H9 (cell line): ENCODE measurements around the gene UBE2G1. TPM values are rescaled to one million over a fixed set of nuclear protein-coding genes. Genes with fewer than 3 reads are reported as not detected.

Experiments
- DNase-seq: peaks from one replicate; pipeline ENCODE4 v3.0.0-alpha.2; 2017
- H2AFZ ChIP-seq: one replicate; pipeline ENCODE4 v1.6.1; 2013; ENCODE audit warnings: mild to moderate bottlenecking, low read length, control low read depth, moderate library complexity
- H2AK5ac ChIP-seq: 2 replicates; pipeline ENCODE4 v1.6.1; 2013; ENCODE audit warnings: low read length, control low read depth, mixed read lengths; ENCODE audit not compliant: insufficient read length
- H2BK120ac ChIP-seq: one replicate; pipeline ENCODE4 v1.6.1; 2013; ENCODE audit warnings: low read depth, mild to moderate bottlenecking, low read length, control low read depth, inconsistent platforms; ENCODE audit not compliant: poor library complexity, severe bottlenecking
- H2BK12ac ChIP-seq: 2 replicates; pipeline ENCODE4 v1.6.1; 2013; ENCODE audit warnings: low read length, control low read depth, mixed read lengths, low read depth; ENCODE audit not compliant: insufficient read length
- H2BK15ac ChIP-seq: 2 replicates; pipeline ENCODE4 v1.6.1; 2013; ENCODE audit warnings: low read depth, low read length, control low read depth
- H2BK20ac ChIP-seq: one replicate; pipeline ENCODE4 v1.6.1; 2013; ENCODE audit warnings: low read depth, mild to moderate bottlenecking, low read length, control low read depth, inconsistent platforms; ENCODE audit not compliant: poor library complexity, severe bottlenecking
- H2BK5ac ChIP-seq: 2 replicates; pipeline ENCODE4 v1.6.1; 2013; ENCODE audit warnings: low read length, control low read depth, mixed read lengths; ENCODE audit not compliant: insufficient read length
- H3K14ac ChIP-seq: 2 replicates; pipeline ENCODE4 v1.6.1; 2013; ENCODE audit warnings: low read length, control low read depth; ENCODE audit not compliant: insufficient read depth
- H3K18ac ChIP-seq: 2 replicates; pipeline ENCODE4 v1.6.1; 2013; ENCODE audit warnings: low read depth, mild to moderate bottlenecking, mixed read lengths, low read length, control low read depth; ENCODE audit not compliant: insufficient read length
- H3K23ac ChIP-seq: 2 replicates; pipeline ENCODE4 v1.6.1; 2013; ENCODE audit warnings: low read length, control low read depth, mixed read lengths, low read depth; ENCODE audit not compliant: insufficient read length
- H3K23me2 ChIP-seq: 2 replicates; pipeline ENCODE4 v1.6.1; 2013; ENCODE audit warnings: low read depth, mild to moderate bottlenecking, mixed read lengths, low read length, control low read depth; ENCODE audit not compliant: insufficient read length, poor library complexity, severe bottlenecking
- H3K27ac ChIP-seq: 2 replicates; pipeline ENCODE4 v1.5.1; 2013; ENCODE audit warnings: low read length, control low read depth, mixed read lengths, low read depth; ENCODE audit not compliant: insufficient read length
- H3K27me3 ChIP-seq: 2 replicates; pipeline ENCODE4 v1.6.1; 2013; ENCODE audit warnings: low read length, control low read depth, inconsistent platforms; ENCODE audit not compliant: insufficient read depth
- H3K4ac ChIP-seq: 2 replicates; pipeline ENCODE4 v1.6.1; 2013; ENCODE audit warnings: low read depth, mild to moderate bottlenecking, control low read depth, inconsistent platforms, low read length, moderate library complexity
- H3K4me1 ChIP-seq: 2 replicates; pipeline ENCODE4 v1.6.1; 2013; ENCODE audit warnings: low read length, control low read depth, inconsistent platforms; ENCODE audit not compliant: insufficient read depth
- H3K4me2 ChIP-seq: 2 replicates; pipeline ENCODE4 v1.6.1; 2013; ENCODE audit warnings: low read length, control low read depth, mixed read lengths; ENCODE audit not compliant: insufficient read length, insufficient read depth
- H3K56ac ChIP-seq: 2 replicates; pipeline ENCODE4 v1.6.1; 2013; ENCODE audit warnings: low read depth, mild to moderate bottlenecking, mixed read lengths, low read length, control low read depth; ENCODE audit not compliant: insufficient read length
- H3K79me1 ChIP-seq: 2 replicates; pipeline ENCODE4 v1.6.1; 2013; ENCODE audit warnings: low read depth, mild to moderate bottlenecking, moderate library complexity, low read length, control low read depth, inconsistent platforms; ENCODE audit not compliant: insufficient read depth, poor library complexity, severe bottlenecking
- H3K79me2 ChIP-seq: 2 replicates; pipeline ENCODE4 v1.6.1; 2013; ENCODE audit warnings: low read length, control low read depth, inconsistent platforms; ENCODE audit not compliant: insufficient read depth
- H3K9ac ChIP-seq: 2 replicates; pipeline ENCODE4 v1.6.1; 2013; ENCODE audit warnings: low read length, control low read depth, mixed read lengths; ENCODE audit not compliant: insufficient read length; ENCODE audit errors: extremely low read depth
- H3K9me3 ChIP-seq: one replicate; pipeline ENCODE4 v1.6.1; 2013; ENCODE audit warnings: low read depth, low read length, inconsistent platforms; ENCODE audit not compliant: control insufficient read depth
- H3T11ph ChIP-seq: one replicate; pipeline ENCODE4 v1.6.1; 2013; ENCODE audit warnings: mild to moderate bottlenecking, low read length, control low read depth, inconsistent platforms
- H4K20me1 ChIP-seq: one replicate; pipeline ENCODE4 v1.6.1; 2013; ENCODE audit not compliant: control insufficient read depth, insufficient read length, insufficient read depth
- H4K5ac ChIP-seq: 2 replicates; pipeline ENCODE4 v1.6.1; 2013; ENCODE audit warnings: low read depth, mild to moderate bottlenecking, mixed read lengths, low read length, control low read depth; ENCODE audit not compliant: insufficient read length
- H4K8ac ChIP-seq: replicated peaks from 2 replicates; pipeline ENCODE4 v1.6.1; 2013; ENCODE audit warnings: low read length, control low read depth, mixed read lengths, low read depth; ENCODE audit not compliant: insufficient read length
- H4K91ac ChIP-seq: 2 replicates; pipeline ENCODE4 v1.6.1; 2013; ENCODE audit warnings: low read depth, mild to moderate bottlenecking, moderate library complexity, mixed read lengths, low read length, control low read depth; ENCODE audit not compliant: insufficient read length
- H3K27ac Mint-ChIP-seq, 3 experiments: 2 replicates in 2 of 3; 3 replicates in 1 of 3; pipeline ENCODE4 v1.8.0; 2020 to 2021; ENCODE audit warnings: mixed read lengths in 3 of 3, mild to moderate bottlenecking in 1 of 3, moderate library complexity in 1 of 3
- H3K27me3 Mint-ChIP-seq: 2 replicates; pipeline ENCODE4 v1.8.0; 2021; ENCODE audit warnings: low read depth, mild to moderate bottlenecking, moderate library complexity, mixed read lengths
- H3K36me3 Mint-ChIP-seq, 3 experiments: 2 replicates in 2 of 3; 3 replicates in 1 of 3; pipeline ENCODE4 v1.8.0; 2020 to 2021; ENCODE audit warnings: low read depth in 3 of 3, mixed read lengths in 3 of 3; ENCODE audit not compliant: insufficient read depth in 1 of 3
- H3K4me1 Mint-ChIP-seq, 2 experiments: 2 replicates each; pipeline ENCODE4 v1.8.0; 2020; ENCODE audit warnings: mixed read lengths in 2 of 2
- H3K4me3 Mint-ChIP-seq, 2 experiments: 2 replicates in 1 of 2; 3 replicates in 1 of 2; pipeline ENCODE4 v1.8.0; 2020 to 2021; ENCODE audit warnings: mild to moderate bottlenecking in 2 of 2, mixed read lengths in 2 of 2, moderate library complexity in 1 of 2
- H3K9me3 Mint-ChIP-seq, 2 experiments: 2 replicates in 1 of 2; 3 replicates in 1 of 2; pipeline ENCODE4 v1.8.0; 2020; ENCODE audit warnings: mild to moderate bottlenecking in 2 of 2, mixed read lengths in 2 of 2, moderate library complexity in 1 of 2
- CTCF ChIP-seq: fragments of 200-600 bp; sonication (generic); conservative IDR thresholded peaks from 3 replicates; pipeline ENCODE4 v1.8.0; 2021; ENCODE audit warnings: antibody characterized with exemption, mild to moderate bottlenecking
- WGBS: extraction: QIAGEN DNeasy Blood & Tissue Kit; methylation state at CpG from one replicate; pipeline ENCODE4 v1.1.7; 2013; ENCODE audit warnings: missing lambda C conversion rate, low lambda C conversion rate, mixed read lengths; ENCODE audit not compliant: insufficient read length; ENCODE audit errors: extremely low coverage; 5-methylcytosine and 5-hydroxymethylcytosine counted together
- total RNA-seq: library from RNA; stranded (reverse); gene quantifications from 2 replicates; pipeline ENCODE4 v1.2.1, GENCODE V29; 2021

The UBE2G1 gene
- total RNA-seq, 1 experiment from 2014 or later, result 188 TPM

- Histone ChIP-seq H3K27ac (no peak overlapping the region), H3K9me3 (no peaks in the 10 kb centered on the region), H2AFZ (no peak overlapping the region), H2BK15ac (no peak overlapping the region), H3K9ac (no peak overlapping the region), H4K91ac (no peak overlapping the region), H3K27me3 (no peaks in the 10 kb centered on the region), H2BK12ac (no peak overlapping the region), H3K79me1 (peaks cover 3% of the 10 kb centered on the region), H3K56ac (no peak overlapping the region), H3K23ac (no peak overlapping the region), H2AK5ac (no peak overlapping the region), H3K79me2 (peaks cover 7% of the 10 kb centered on the region; the same call in 1 of the 2 replicates), H2BK5ac (no peak overlapping the region), H3T11ph (no peak overlapping the region), H3K4me2 (no peak overlapping the region), H3K18ac (no peak overlapping the region), H4K20me1 (no peaks in the 10 kb centered on the region), H3K4ac (no peak overlapping the region), H3K14ac (no peak overlapping the region), H3K23me2 (no peaks in the 10 kb centered on the region), H2BK20ac (no peak overlapping the region), H4K8ac (no peak overlapping the region), H3K4me1 (no peaks in the 10 kb centered on the region), H4K5ac (no peak overlapping the region), H2BK120ac (no peak overlapping the region)
- peak overlapping the region in 2 of 3 experiments; percentile 6 to 18; a peak in 2 of 7 replicates for H3K27ac Mint-ChIP-seq
- no peaks in the 10 kb centered on the region for H3K27me3 Mint-ChIP-seq
- no peak overlapping the region for H3K4me3 Mint-ChIP-seq
- no CpG with 5 or more reads among the region's 3 CpGs for WGBS
- H3K36me3 Mint-ChIP-seq, result peaks cover 18 to 83% (median 64%) of the 10 kb centered on the region in 3 experiments; a peak in 6 of 7 replicates
- no peaks in the 10 kb centered on the region for H3K9me3 Mint-ChIP-seq
- DNase-seq, result no peak
- peaks cover 8 to 14% of the 10 kb centered on the region in 2 experiments for H3K4me1 Mint-ChIP-seq
- no peak for TF ChIP-seq CTCF
These were observed 69.1 kb downstream of the UBE2G1 start for GRCh38 chr17:4297351-4297750.
